Endothelial cell of umbilical vein (primary cell): ENCODE measurements around the gene MPST.
"Not testable (repeated sequence)": the region's sequence is repeated elsewhere in the genome, so short reads cannot be mapped to it uniquely, and the experiment has no call there.

Experiments used
- EZH2 ChIP-seq: IDR thresholded peaks from 2 replicates; pipeline ENCODE4 v1.6.1; 2012; ENCODE audit warnings: borderline replicate concordance, low read depth, mild to moderate bottlenecking, moderate library complexity, low read length, inconsistent platforms; ENCODE audit not compliant: severe bottlenecking
- FOS ChIP-seq: IDR thresholded peaks from 2 replicates; pipeline ENCODE4 v1.6.1; 2011; ENCODE audit warnings: mild to moderate bottlenecking, low read length, moderate library complexity, borderline replicate concordance; ENCODE audit not compliant: insufficient read depth
- GATA2 ChIP-seq: IDR thresholded peaks from 2 replicates; pipeline ENCODE4 v1.7.0; 2011; ENCODE audit warnings: low read depth, mild to moderate bottlenecking, moderate library complexity, mixed read lengths, low read length; ENCODE audit not compliant: insufficient read length, insufficient read depth
- JUN ChIP-seq: IDR thresholded peaks from 2 replicates; pipeline ENCODE4 v1.6.1; 2011; ENCODE audit warnings: borderline replicate concordance, low read depth; ENCODE audit not compliant: insufficient read length, insufficient read depth
- MYC ChIP-seq: IDR thresholded peaks from one replicate; pipeline ENCODE4 v1.6.1; 2011; ENCODE audit warnings: mild to moderate bottlenecking, low read depth, low read length
- POLR2A ChIP-seq: IDR thresholded peaks from 2 replicates; pipeline ENCODE4 v1.6.1; 2012; ENCODE audit warnings: low read depth, mild to moderate bottlenecking, control low read depth, low read length
- POLR2AphosphoS5 ChIP-seq: IDR thresholded peaks from 2 replicates; pipeline ENCODE4 v1.6.1; 2012; ENCODE audit warnings: low read depth, mild to moderate bottlenecking, control low read depth, low read length, moderate library complexity; ENCODE audit not compliant: insufficient read depth
- TF ChIP-seq, protein P1 (sequence below): IDR thresholded peaks from 2 replicates; pipeline ENCODE4 v1.6.1; 2011; ENCODE audit not compliant: insufficient read depth, insufficient read length
- TF ChIP-seq, protein P2 (sequence below), 2 donors: IDR thresholded peaks; 1 replicate in 1 of 2; 2 replicates in 1 of 2; pipeline ENCODE4 v1.5.1; 2011; ENCODE audit warnings: low read length in 2 of 2, mild to moderate bottlenecking in 2 of 2, moderate library complexity in 2 of 2, control low read depth in 1 of 2, inconsistent platforms in 1 of 2, low read depth in 1 of 2; ENCODE audit not compliant: insufficient read depth in 1 of 2; ENCODE audit errors: extremely low read depth in 1 of 2

DNA sequence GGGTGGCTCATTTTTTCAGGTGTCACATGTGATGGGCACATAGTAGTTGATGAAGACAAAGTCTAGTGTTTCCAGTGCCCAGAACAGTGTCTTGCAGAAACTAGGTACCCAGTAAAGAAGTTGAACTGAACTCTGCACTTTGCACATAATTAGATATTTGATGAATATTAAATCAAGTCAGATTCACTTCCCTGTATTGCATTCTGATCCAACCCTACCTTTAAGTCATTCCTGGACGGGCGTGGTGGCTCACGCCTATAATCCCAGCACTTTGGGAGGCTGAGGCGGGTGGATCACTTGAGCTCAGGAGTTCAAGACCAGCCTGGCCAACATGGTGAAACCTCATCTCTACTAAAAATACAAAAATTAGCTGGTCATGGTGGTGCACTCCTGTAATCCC lies 30.5 kb upstream of the MPST start:
- TF ChIP-seq, protein P1, sequence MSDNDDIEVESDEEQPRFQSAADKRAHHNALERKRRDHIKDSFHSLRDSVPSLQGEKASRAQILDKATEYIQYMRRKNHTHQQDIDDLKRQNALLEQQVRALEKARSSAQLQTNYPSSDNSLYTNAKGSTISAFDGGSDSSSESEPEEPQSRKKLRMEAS = not testable (repeated sequence)
- TF ChIP-seq, protein P2, sequence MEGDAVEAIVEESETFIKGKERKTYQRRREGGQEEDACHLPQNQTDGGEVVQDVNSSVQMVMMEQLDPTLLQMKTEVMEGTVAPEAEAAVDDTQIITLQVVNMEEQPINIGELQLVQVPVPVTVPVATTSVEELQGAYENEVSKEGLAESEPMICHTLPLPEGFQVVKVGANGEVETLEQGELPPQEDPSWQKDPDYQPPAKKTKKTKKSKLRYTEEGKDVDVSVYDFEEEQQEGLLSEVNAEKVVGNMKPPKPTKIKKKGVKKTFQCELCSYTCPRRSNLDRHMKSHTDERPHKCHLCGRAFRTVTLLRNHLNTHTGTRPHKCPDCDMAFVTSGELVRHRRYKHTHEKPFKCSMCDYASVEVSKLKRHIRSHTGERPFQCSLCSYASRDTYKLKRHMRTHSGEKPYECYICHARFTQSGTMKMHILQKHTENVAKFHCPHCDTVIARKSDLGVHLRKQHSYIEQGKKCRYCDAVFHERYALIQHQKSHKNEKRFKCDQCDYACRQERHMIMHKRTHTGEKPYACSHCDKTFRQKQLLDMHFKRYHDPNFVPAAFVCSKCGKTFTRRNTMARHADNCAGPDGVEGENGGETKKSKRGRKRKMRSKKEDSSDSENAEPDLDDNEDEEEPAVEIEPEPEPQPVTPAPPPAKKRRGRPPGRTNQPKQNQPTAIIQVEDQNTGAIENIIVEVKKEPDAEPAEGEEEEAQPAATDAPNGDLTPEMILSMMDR (IDR thresholded peaks at IDR 0.05; ENCODE audit: extremely low read depth in 1 of 2, insufficient read depth in 1 of 2, low read depth in 1 of 2, low read length in 2 of 2) = not testable (repeated sequence)
- TF ChIP-seq MYC, POLR2A, FOS, JUN, GATA2, POLR2AphosphoS5, EZH2: not testable (repeated sequence)
